HG03139 (cell line): Measurements from ENCODE around the gene TCFL5.

ENCODE experiments used
- ATAC-seq: cut with Tn5 transposase; IDR thresholded peaks from one replicate; pipeline ENCODE4 v1.9.1; 2021; ENCODE audit not compliant: unreplicated experiment

The TCFL5 gene

GRCh38 chr20:62824476-62825332 lies 36.9 kb downstream of the TCFL5 start:
- no peak for ATAC-seq

GRCh38 chr20:62823688-62824475 lies 37.7 kb downstream of the TCFL5 start:
- no peak for ATAC-seq

- ATAC-seq: no peak
These were observed 38.6 kb downstream of the TCFL5 start for GRCh38 chr20:62822788-62823651.

- ATAC-seq: no peak
These were observed 39.3 kb downstream of the TCFL5 start for GRCh38 chr20:62822239-62822787.

- ATAC-seq: no peak
These were observed 39.9 kb downstream of the TCFL5 start for GRCh38 chr20:62821726-62822210.

- no peak for ATAC-seq
These were observed 40.5 kb downstream of the TCFL5 start for GRCh38 chr20:62820962-62821725.

- no peak for ATAC-seq
These were observed 41.2 kb downstream of the TCFL5 start for GRCh38 chr20:62820208-62820961.

- ATAC-seq: no peak
These were observed 42.0 kb downstream of the TCFL5 start for GRCh38 chr20:62819494-62820174.

GRCh38 chr20:62818592-62819493 lies 42.8 kb downstream of the TCFL5 start:
- ATAC-seq: no peak

GRCh38 chr20:62817975-62818591 lies 43.5 kb downstream of the TCFL5 start:
- no peak for ATAC-seq

GRCh38 chr20:62816884-62817873 lies 44.4 kb downstream of the TCFL5 start, which contains the start of gene COL9A3:
COL9A3 (plus strand) TSS chr20:62817050; CDS start chr20:62817065, 15 bp downstream.
- no peak for ATAC-seq

GRCh38 chr20:62816031-62816883 lies 45.4 kb downstream of the TCFL5 start:
- no peak for ATAC-seq

GRCh38 chr20:62815066-62815991 lies 46.3 kb downstream of the TCFL5 start:
- ATAC-seq: no peak

GRCh38 chr20:62814709-62815065 lies 46.9 kb downstream of the TCFL5 start:
- ATAC-seq: no peak
